HCT116 (cell line): Measurements from ENCODE around the gene DMBX1. TPM values are rescaled to one million over a fixed set of nuclear protein-coding genes. Genes with fewer than 3 reads are reported as not detected.

Experiments used
- ATAC-seq: fragments of 200-7000 bp; cut with Tn5 transposase; 2 replicates; pipeline ENCODE4 v1.9.1; 2020; ENCODE audit warnings: mild to moderate bottlenecking, moderate library complexity
- BruUV-seq: library from RNA; stranded (reverse); fragments of 400-500 nt; replicated peaks from 2 replicates; lab custom pipeline; 2021; lab: Mats Ljungman, UMichigan
- CTCF ChIA-PET: fragments of 300-600 bp; sonication (Branson Sonifier 250); formaldehyde crosslinking; loops from one replicate; lab custom pipeline; 2021; ENCODE audit warnings: antibody characterized with exemption; lab: Charles Lee
- POLR2A ChIA-PET: fragments of 300-600, 350-600 bp; sonication (Branson Sonifier 250); formaldehyde crosslinking; loops from one replicate; lab custom pipeline; 2021; ENCODE audit warnings: antibody characterized with exemption; lab: Charles Lee
- RAD21 ChIA-PET, 2 experiments: fragments of 300-600 bp; sonication (Branson Sonifier 250); formaldehyde crosslinking; loops; one replicate each; lab custom pipeline; 2023; ENCODE audit warnings: low total read pairs in 2 of 2; ENCODE audit not compliant: uncharacterized antibody in 2 of 2, unreplicated experiment in 2 of 2, low non-redundant PET in 1 of 2; lab: Charles Lee
- DNase-seq: peaks from one replicate; pipeline ENCODE4 v3.0.0-alpha.2; 2010; ENCODE audit warnings: low read depth, low spot score
- H2AFZ ChIP-seq: fragments of 200-600 bp; shearing (Covaris generic), sonication (generic); 2 replicates; pipeline ENCODE4 v1.6.1; 2017; ENCODE audit warnings: low read depth, mixed run types, mixed read lengths, antibody characterized with exemption, low read length; ENCODE audit not compliant: poor library complexity, severe bottlenecking
- H3K27ac ChIP-seq: 2 replicates; pipeline ENCODE4 v1.5.1; 2012; ENCODE audit warnings: low read depth, low read length
- H3K27me3 ChIP-seq: fragments of 200-600 bp; sonication (generic); 2 replicates; pipeline ENCODE4 v1.6.1; 2016; ENCODE audit warnings: mixed run types, low read length, mixed read lengths; ENCODE audit not compliant: insufficient read depth
- H3K36me3 ChIP-seq, 2 experiments: fragments of 200-500 bp in 1 of 2; fragments of 200-600 bp in 1 of 2; sonication (Bioruptor generic) in 1 of 2; sonication (generic) in 1 of 2; 2 replicates each; pipeline versions ENCODE4 v1.5.1 to v1.6.1; 2014 to 2016; ENCODE audit warnings: low read length in 2 of 2, inconsistent platforms in 1 of 2, mixed read lengths in 1 of 2, mixed run types in 1 of 2; ENCODE audit not compliant: insufficient read depth in 2 of 2, control insufficient read depth in 1 of 2
- H3K4me1 ChIP-seq, 2 experiments: fragments of 200-600 bp in 1 of 2; sonication (generic) in 1 of 2; 2 replicates each; pipeline versions ENCODE4 v1.5.1 to v1.6.1; 2012 to 2017; ENCODE audit warnings: low read length in 2 of 2, inconsistent platforms in 1 of 2, mild to moderate bottlenecking in 1 of 2, mixed read lengths in 1 of 2, mixed run types in 1 of 2, moderate library complexity in 1 of 2; ENCODE audit not compliant: insufficient read depth in 2 of 2, control insufficient read depth in 1 of 2
- H3K4me2 ChIP-seq: fragments of 200-600 bp; sonication (generic); 2 replicates; pipeline ENCODE4 v1.6.1; 2017; ENCODE audit warnings: mixed run types, low read length, mixed read lengths
- H3K4me3 ChIP-seq, 2 experiments: fragments of 200-600 bp in 1 of 2; sonication (generic) in 1 of 2; replicated peaks in 1 of 2; 2 replicates each; pipeline ENCODE4 v1.5.1; 2011 to 2016; ENCODE audit warnings: low read length in 2 of 2, control low read depth in 1 of 2, low read depth in 1 of 2, mild to moderate bottlenecking in 1 of 2, mixed read lengths in 1 of 2, mixed run types in 1 of 2
- H3K79me2 ChIP-seq: fragments of 200-600 bp; sonication (generic); 2 replicates; pipeline ENCODE4 v1.6.1; 2017; ENCODE audit warnings: mild to moderate bottlenecking, mixed run types, low read length, moderate library complexity, mixed read lengths; ENCODE audit not compliant: insufficient read depth
- H3K9ac ChIP-seq: fragments of 200-600 bp; sonication (generic); 2 replicates; pipeline ENCODE4 v1.6.1; 2016; ENCODE audit warnings: low read length, mixed read lengths
- H3K9me2 ChIP-seq: fragments of 200-600 bp; sonication (generic), shearing (Covaris generic); 2 replicates; pipeline ENCODE4 v1.6.1; 2017; ENCODE audit warnings: mixed run types, mild to moderate bottlenecking, moderate library complexity; ENCODE audit not compliant: insufficient read depth
- H3K9me3 ChIP-seq, 2 experiments: fragments of 200-500 bp in 1 of 2; fragments of 200-600 bp in 1 of 2; sonication (Bioruptor generic) in 1 of 2; sonication (generic) in 1 of 2; 2 replicates each; pipeline ENCODE4 v1.6.1; 2014 to 2017; ENCODE audit warnings: low read length in 2 of 2, mixed read lengths in 2 of 2, inconsistent platforms in 1 of 2, low read depth in 1 of 2, mild to moderate bottlenecking in 1 of 2, mixed run types in 1 of 2, moderate library complexity in 1 of 2; ENCODE audit not compliant: control insufficient read depth in 1 of 2, insufficient read depth in 1 of 2
- H4K20me1 ChIP-seq: fragments of 200-600 bp; sonication (generic), shearing (Covaris generic); 2 replicates; pipeline ENCODE4 v1.6.1; 2017; ENCODE audit warnings: mixed run types, mild to moderate bottlenecking, moderate library complexity; ENCODE audit not compliant: insufficient read depth
- CEBPB ChIP-seq: IDR thresholded peaks from 2 replicates; pipeline ENCODE4 v1.6.1; 2012; ENCODE audit warnings: low read depth
- ELF1 ChIP-seq: IDR thresholded peaks from 2 replicates; pipeline ENCODE4 v1.6.1; 2012; ENCODE audit warnings: low read depth, borderline replicate concordance
- EZH2 ChIP-seq: fragments of 200-600 bp; sonication (generic); IDR thresholded peaks from 2 replicates; pipeline ENCODE4 v1.6.1; 2017; ENCODE audit warnings: antibody characterized with exemption, mixed run types
- JUND ChIP-seq: IDR thresholded peaks from 2 replicates; pipeline ENCODE4 v1.6.1; 2012
- POLR2A ChIP-seq: IDR thresholded peaks from 2 replicates; pipeline ENCODE4 v1.7.0; 2011; ENCODE audit warnings: borderline replicate concordance; ENCODE audit not compliant: insufficient read depth, insufficient read length; ENCODE audit errors: extremely low read depth
- POLR2AphosphoS5 ChIP-seq: IDR thresholded peaks from 2 replicates; pipeline ENCODE4 v1.6.1; 2011; ENCODE audit warnings: mild to moderate bottlenecking, low read depth, low read length, moderate library complexity
- RAD21 ChIP-seq: IDR thresholded peaks from 2 replicates; pipeline ENCODE4 v1.6.1; 2012; ENCODE audit warnings: low read depth, mild to moderate bottlenecking
- SP1 ChIP-seq: IDR thresholded peaks from 2 replicates; pipeline ENCODE4 v1.6.1; 2012; ENCODE audit warnings: low read depth
- SRF ChIP-seq: IDR thresholded peaks from 2 replicates; pipeline ENCODE4 v1.6.1; 2012; ENCODE audit warnings: low read depth
- TCF7L2 ChIP-seq: IDR thresholded peaks from 2 replicates; pipeline ENCODE4 v1.7.0; 2011; ENCODE audit warnings: borderline replicate concordance, inconsistent platforms; ENCODE audit not compliant: insufficient read depth, insufficient read length; ENCODE audit errors: extremely low read depth
- YY1 ChIP-seq: IDR thresholded peaks from 2 replicates; pipeline ENCODE4 v1.6.1; 2011; ENCODE audit warnings: low read length, low read depth, moderate library complexity, mild to moderate bottlenecking; ENCODE audit not compliant: insufficient replicate concordance; ENCODE audit errors: extremely low read depth
- intact Hi-C: fragments of 100-400 bp; cut with micrococcal nuclease; formaldehyde crosslinking; loops from 2 replicates; pipeline ENCODE4 v1.10.0; 2022
- total RNA-seq: library from RNA; stranded (reverse); gene quantifications from one replicate; pipeline ENCODE4 v1.2.1, GENCODE V29; 2021; ENCODE audit not compliant: unreplicated experiment
- TF ChIP-seq, protein P1 (sequence below): IDR thresholded peaks from 2 replicates; pipeline ENCODE4 v1.6.1; 2012
- TF ChIP-seq, protein P2 (sequence below): IDR thresholded peaks from 2 replicates; pipeline ENCODE4 v1.6.1; 2012
- TF ChIP-seq, protein P3 (sequence below): IDR thresholded peaks from 2 replicates; pipeline ENCODE4 v1.6.1; 2012; ENCODE audit warnings: low read depth

DMBX1 gene
- total RNA-seq, 1 experiment from 2014 or later, result 4.3 TPM

DNA sequence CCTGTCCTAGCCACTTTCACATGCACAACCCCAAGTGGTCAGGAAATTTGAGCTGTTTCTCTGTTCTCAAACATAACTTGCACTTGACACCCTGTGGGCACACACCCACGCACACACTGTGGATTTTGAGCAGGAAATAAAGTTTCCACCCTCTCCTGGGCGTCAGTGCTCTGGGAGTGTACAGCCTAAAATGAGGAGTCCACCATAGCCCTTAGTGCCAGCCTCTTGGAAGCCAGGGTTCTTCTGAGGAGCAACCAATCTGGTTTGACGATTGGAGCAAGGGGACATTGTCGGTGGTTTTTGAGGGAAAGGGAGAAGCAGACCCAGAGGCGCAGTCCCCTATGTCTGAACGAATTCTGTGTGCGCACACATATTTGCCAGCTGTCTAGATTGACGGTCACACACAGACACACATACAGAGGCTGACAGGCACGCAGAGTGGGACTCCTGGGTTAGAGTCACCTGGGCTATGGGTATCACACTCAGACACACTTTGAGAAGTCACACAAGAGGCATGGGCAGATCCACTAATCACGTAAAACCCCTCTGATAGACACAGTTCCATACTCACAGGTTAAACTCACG, 2.7 kb downstream of the DMBX1 start:
- RAD21 ChIA-PET, result no interaction called here
- no peak for ATAC-seq
- no peak overlapping the region for H2AFZ ChIP-seq
- H3K9me2 ChIP-seq, result no peaks in the 10 kb centered on the region
- CTCF ChIA-PET, result no interaction called here
- DNase-seq, result no peak
- POLR2A ChIA-PET, result no interaction called here
- no peaks in the 10 kb centered on the region for H3K36me3 ChIP-seq
- no peaks in the 10 kb centered on the region for H3K79me2 ChIP-seq
- no peak overlapping the region for H3K27ac ChIP-seq
- H3K9ac ChIP-seq, result no peak overlapping the region
- no peaks in the 10 kb centered on the region for H3K9me3 ChIP-seq
- no peaks in the 10 kb centered on the region for H3K27me3 ChIP-seq
- no peak overlapping the region for H3K4me3 ChIP-seq
- no peak overlapping the region for H3K4me2 ChIP-seq
- intact Hi-C loops, result no loop called here
- no TSS peak for BruUV-seq
- TF ChIP-seq, protein P1, sequence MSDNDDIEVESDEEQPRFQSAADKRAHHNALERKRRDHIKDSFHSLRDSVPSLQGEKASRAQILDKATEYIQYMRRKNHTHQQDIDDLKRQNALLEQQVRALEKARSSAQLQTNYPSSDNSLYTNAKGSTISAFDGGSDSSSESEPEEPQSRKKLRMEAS, result no peak
- TF ChIP-seq, protein P2, sequence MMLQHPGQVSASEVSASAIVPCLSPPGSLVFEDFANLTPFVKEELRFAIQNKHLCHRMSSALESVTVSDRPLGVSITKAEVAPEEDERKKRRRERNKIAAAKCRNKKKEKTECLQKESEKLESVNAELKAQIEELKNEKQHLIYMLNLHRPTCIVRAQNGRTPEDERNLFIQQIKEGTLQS, result no peak
- no peak for TF ChIP-seq YY1
- TF ChIP-seq TCF7L2, result no peak
- TF ChIP-seq SP1, result no peak
- TF ChIP-seq EZH2, result no peak
- no peak for TF ChIP-seq SRF
- no peak for TF ChIP-seq ELF1
- no peak for TF ChIP-seq CEBPB
- TF ChIP-seq RAD21, result no peak
- no peak for TF ChIP-seq POLR2AphosphoS5
- TF ChIP-seq JUND, result no peak
- TF ChIP-seq POLR2A, result no peak
- TF ChIP-seq, protein P3, sequence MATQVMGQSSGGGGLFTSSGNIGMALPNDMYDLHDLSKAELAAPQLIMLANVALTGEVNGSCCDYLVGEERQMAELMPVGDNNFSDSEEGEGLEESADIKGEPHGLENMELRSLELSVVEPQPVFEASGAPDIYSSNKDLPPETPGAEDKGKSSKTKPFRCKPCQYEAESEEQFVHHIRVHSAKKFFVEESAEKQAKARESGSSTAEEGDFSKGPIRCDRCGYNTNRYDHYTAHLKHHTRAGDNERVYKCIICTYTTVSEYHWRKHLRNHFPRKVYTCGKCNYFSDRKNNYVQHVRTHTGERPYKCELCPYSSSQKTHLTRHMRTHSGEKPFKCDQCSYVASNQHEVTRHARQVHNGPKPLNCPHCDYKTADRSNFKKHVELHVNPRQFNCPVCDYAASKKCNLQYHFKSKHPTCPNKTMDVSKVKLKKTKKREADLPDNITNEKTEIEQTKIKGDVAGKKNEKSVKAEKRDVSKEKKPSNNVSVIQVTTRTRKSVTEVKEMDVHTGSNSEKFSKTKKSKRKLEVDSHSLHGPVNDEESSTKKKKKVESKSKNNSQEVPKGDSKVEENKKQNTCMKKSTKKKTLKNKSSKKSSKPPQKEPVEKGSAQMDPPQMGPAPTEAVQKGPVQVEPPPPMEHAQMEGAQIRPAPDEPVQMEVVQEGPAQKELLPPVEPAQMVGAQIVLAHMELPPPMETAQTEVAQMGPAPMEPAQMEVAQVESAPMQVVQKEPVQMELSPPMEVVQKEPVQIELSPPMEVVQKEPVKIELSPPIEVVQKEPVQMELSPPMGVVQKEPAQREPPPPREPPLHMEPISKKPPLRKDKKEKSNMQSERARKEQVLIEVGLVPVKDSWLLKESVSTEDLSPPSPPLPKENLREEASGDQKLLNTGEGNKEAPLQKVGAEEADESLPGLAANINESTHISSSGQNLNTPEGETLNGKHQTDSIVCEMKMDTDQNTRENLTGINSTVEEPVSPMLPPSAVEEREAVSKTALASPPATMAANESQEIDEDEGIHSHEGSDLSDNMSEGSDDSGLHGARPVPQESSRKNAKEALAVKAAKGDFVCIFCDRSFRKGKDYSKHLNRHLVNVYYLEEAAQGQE, result no peak
- H4K20me1 ChIP-seq, result no peaks in the 10 kb centered on the region
- peaks cover 6 to 20% of the 10 kb centered on the region in 2 experiments; a peak in 3 of 4 replicates for H3K4me1 ChIP-seq
